ENCODE data around the gene SBF2.

Gene SBF2

DNA sequence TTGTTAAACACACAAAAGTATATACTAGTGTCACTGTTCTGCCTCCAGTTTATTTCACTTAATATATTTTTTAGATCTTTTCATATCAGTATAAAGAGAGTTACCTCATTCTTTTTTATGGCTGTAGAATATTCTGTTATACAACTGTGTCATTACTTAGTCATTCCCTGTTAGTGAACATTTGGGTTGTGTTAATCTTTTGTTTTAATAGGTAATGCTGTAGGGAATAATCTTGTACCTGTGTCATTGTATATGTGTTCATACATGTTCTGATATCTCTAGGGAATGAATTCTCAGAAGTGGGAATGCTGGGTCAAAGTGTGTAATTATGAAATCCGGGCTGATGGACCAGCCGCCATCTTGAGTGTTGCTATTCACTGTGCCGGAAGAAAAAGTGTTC lies 558.8 kb downstream of the SBF2 start:
- no peak for DNase-seq

DNA sequence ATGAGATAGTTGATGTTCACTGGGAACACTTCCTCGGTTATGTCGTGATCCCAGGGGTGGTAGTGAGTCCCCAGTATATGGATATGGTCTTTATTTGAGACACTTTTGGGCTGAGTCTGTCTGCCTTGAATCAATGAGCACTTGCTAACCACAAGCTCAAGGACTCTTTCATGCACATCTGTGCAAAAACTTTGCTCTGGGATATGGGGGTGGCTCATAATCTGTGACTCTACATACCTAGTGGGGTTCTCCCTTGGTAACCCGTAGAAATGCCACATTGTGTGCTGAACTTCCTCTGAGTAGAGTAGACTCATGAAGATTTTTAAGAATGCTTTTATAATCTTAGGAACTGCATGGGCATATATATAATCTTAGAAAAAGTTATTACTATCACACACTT lies 560.8 kb downstream of the SBF2 start:
- no peak for DNase-seq

DNA sequence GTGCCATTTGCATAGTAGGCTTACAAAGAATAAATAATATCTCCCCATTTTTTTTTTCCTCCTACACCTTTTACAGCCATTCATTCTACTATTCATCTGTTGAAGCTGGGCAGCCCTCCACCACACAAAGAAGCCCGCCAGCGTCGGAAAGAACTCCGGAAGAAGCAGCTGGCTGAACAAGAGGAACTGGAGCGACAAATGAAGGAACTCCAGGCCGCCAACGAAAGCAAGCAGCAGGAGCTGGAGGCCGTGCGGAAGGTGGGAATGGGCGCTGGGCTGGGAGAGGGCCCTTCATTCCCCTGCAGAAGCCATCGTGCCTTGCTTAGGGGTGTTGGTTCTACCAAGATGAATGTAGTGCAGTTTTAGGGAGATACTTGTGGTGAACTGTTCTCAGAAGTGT lies 561.6 kb downstream of the SBF2 start:
- no peak for DNase-seq

DNA sequence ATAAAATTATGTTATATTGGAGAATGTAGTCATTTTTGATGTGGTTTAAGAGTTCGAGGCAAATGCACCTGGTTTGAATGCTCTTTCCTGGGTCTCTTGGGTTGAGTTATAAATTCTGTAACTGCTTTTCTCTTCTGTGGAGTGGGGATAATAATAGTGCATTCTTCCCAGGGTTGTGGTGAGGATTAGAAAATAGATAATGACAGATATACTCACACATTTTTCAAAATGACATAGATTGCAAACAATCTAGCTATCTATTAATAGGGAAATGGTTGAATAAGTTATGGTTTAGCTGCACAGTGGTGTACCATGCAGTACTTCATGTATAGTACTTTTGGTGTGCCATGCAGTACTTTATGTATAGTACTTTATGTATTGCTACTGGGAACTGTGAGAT lies 562.8 kb downstream of the SBF2 start:
- DNase-seq = no peak
